ENCODE data around the gene TMEM272.
A peak's percentile ranks its signal among the peaks of the same experiment; 100 is the strongest.

Gene TMEM272

DNA sequence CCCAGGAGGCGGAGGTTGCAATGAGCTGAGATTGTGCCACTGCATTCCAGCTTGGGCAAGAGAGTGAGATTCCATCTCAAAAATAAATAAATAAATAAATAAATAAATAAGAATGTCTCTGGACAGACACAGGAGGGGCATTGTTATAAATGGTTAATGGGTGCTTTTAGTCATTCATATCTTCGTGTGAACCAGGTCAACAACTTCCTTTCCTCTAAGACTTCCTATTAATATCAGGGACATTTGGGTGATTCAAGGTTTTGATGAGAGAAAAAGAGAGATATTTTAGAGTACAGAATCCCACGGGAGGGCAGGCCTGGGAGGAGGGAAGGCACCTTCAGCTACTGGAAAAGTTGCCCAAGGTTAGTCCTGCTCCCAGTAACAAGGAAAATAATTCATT is 64.9 kb downstream of the TMEM272 start:
- DNase-seq: no peak

DNA sequence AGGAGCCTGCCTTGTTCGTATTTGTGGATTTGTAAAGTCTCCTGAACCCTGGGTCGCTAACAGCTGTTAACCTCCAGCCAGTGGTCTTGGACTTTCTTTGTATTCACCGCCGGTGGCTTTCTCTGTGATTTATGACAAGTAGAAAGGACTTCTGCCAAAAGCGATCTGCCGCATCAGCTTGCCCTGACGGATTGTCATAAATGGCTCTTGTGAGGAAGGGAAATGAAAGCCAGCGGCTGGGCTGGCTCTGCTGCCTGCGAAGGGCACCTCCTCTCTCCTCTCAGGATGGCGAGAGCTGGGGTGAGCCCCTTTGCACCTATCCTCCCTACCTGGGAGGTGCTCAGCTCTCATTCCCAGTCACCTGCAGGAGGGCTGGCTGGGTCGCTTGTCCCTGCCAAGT is 66.6 kb downstream of the TMEM272 start:
- peak in 3 of 4 experiments; percentile 21 to 46 (median 43) for DNase-seq

DNA sequence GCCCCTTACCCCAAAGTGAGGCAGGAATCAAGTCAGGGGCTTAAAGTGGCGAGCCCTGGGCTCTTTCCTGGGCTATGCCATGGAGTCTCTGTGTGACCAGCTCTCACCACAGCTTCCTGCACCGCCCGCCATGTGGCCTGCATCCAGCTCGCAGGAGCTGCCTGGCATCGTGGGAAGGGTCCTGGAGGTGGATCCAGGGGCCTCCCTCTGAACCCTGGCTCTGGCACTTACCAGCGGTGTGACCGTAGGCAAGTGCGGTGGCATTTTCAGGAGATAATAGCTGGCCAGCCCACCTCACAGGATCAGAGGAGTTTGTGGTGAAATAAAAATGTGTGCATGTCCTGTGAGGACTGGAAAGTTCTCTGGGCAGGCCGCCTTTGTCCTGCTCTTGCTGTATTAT is 67.1 kb downstream of the TMEM272 start:
- DNase-seq: no peak

- no peak for DNase-seq
Observed at GRCh38 chr13:51776179-51776578, 68.8 kb downstream of the TMEM272 start.

- DNase-seq: no peak
Observed at GRCh38 chr13:51773515-51773914, 71.5 kb downstream of the TMEM272 start.

DNA sequence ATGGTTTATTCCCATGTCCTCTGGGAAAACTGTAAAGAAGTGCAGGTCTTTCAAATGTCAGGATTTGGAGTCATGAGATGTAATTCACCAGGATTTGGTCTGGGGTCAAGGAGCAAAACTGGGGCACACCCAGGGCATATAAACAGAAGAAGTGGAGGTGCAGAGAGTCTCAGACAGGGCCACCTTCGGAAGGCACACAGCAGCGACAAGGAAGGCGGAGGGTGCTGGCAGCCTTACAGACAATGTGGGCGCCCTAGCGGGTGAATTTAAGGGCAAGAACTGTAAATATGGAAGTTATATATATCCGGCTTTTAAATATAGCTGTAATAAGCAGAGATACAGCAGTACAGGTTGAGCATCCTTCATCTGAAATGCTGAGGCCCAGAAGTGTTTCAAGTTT is 72.2 kb downstream of the TMEM272 start:
- no peak for DNase-seq

- DNase-seq: no peak
Observed at GRCh38 chr13:51772105-51772455, 72.9 kb downstream of the TMEM272 start.

- no peak for DNase-seq
Observed at GRCh38 chr13:51771418-51772104, 73.4 kb downstream of the TMEM272 start.

DNA sequence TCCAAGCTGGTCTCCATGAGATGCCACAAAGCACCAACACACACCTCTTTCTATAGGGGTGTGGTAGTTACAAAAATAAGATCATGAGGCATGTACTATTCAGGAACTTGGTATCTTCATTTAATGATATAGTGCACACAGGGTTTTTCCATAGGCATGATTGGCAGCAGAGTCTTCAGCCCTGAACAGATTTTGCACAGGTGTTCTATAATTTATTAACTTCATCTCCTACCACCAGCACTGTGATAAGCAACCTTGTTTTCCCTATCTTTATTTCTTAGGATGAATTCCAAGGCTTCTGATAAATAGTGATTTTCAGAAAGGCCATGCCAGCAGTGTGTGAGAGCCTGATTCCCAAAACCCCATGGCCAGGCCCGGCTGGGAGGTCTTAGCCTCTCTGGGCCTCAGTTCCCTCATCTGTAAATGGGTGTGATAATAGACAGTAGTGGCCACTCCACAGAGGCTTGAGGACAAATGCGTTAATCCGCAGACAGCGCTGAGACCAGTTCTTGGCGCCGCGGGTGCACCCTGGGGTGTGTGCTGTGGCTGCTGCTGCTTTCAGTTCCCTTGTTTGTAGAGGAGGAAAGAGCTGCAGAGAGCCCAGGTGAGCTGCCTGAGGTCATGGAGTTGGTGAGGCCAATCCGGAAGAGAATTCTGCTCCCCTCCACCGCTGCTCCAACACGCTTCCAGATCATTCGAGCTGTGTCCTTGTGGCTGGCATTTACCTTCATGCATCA is 74.1 kb downstream of the TMEM272 start:
- DNase-seq: no peak

DNA sequence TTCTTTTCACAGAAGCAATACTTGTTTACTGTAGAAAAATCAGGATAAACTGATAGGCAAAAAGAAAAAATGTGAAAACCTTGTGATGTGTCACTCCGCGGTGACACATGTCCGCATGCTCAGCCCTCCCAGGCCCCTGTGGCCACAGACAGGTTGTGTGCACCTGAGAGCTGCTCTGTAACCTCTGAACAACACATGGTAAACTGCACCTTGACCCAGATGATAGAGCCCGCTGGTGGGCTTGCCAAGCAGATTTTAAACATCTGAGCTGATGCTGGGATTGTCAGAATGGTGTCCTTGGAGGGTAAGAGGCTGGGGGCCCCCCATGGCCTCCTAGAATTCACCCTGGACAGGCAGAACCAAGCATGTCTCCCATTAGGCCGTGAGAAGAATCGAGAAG is 74.8 kb downstream of the TMEM272 start:
- no peak for DNase-seq

- no peak for DNase-seq
Observed at GRCh38 chr13:51769455-51770127, 75.4 kb downstream of the TMEM272 start.

GRCh38 chr13:51768976-51769375 is 76.0 kb downstream of the TMEM272 start:
- DNase-seq: no peak

GRCh38 chr13:51768378-51768921 is 76.5 kb downstream of the TMEM272 start:
- DNase-seq: no peak

DNA sequence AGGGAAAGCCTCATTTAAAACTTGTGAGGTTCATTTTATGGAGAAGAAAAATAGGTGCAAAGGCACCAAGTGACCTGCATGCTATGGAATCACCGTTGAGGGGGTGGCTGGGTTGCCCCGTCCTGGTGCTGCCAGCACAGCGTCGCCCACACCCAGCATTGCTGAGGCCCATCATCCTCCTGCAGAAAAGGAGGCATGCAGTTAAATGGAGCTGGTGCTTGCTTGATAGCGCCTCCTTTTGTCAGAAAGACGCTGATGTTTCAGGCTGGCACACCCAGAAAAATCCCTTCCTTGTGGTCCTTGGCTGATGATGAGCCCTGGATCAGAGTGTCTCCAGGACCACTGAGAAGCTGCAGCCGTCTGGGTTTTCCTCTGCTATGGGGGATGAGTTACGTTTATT is 77.9 kb downstream of the TMEM272 start:
- DNase-seq: peak in 2 of 4 experiments; percentile 15 to 19

GRCh38 chr13:51765142-51765515 is 79.8 kb downstream of the TMEM272 start:
- no peak for DNase-seq

DNA sequence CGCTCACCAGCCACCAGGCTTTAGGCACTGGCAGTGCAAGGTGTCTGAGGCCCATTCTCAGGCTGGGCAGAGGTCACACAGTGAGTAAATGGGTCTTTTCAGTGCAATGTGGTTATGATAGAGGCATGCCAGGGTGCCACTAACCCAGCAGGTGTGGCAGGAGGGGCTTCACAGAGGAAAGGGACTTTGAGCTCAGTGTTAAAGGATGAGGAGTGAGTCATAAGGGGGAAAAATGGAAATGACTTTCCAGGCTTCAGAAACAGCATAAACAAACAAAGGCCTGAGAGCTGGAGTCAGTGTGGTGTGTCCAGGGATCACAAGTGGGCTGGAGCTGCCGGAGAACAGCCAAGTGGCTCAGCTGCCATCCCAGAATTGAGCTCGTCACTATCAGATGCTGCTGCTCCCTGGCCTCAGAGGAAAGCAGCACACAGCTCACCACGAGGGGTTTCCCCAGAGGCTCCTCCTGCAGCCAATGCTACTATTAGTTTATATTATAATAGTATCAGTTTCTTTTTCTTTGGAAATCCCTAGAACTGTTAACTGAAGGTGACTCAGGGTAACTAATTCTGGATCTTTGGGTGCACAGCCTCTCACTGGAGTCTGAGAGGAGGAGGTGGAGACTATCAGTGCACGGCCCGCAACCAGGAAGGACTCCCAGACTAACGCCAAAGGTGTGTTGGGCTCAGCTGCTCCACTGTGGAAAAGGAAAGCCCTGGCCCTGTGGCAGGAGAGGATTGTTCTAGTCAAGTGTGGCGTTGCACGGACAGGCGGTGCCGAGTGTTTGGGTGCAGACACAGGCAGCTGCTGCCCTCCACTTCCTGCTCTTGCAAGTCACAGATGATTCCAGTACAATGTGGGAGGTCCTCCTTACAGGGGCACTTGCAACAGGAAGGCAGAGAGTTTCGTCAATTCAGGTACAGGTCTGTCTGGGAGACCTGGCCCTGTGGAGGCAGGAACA is 80.5 kb downstream of the TMEM272 start:
- peak in 2 of 4 experiments; percentile 5 to 17 for DNase-seq

- no peak for DNase-seq
Observed at GRCh38 chr13:51763486-51763885, 81.5 kb downstream of the TMEM272 start.
